Posterior cingulate gyrus (tissue), 11 donors: ENCODE measurements around the gene ZIC1.

Source experiments
- DNase-seq, 10 donors: peaks; one replicate each; pipeline versions ENCODE4 v3.0.0 to v3.0.0-alpha.2; 2020 to 2021; ENCODE audit warnings: mixed read lengths in 3 of 10
- intact Hi-C: fragments of 100-400 bp; cut with DNase I; formaldehyde crosslinking; loops from one replicate; pipeline ENCODE4 v1.15.1; 2023

Gene ZIC1

DNA sequence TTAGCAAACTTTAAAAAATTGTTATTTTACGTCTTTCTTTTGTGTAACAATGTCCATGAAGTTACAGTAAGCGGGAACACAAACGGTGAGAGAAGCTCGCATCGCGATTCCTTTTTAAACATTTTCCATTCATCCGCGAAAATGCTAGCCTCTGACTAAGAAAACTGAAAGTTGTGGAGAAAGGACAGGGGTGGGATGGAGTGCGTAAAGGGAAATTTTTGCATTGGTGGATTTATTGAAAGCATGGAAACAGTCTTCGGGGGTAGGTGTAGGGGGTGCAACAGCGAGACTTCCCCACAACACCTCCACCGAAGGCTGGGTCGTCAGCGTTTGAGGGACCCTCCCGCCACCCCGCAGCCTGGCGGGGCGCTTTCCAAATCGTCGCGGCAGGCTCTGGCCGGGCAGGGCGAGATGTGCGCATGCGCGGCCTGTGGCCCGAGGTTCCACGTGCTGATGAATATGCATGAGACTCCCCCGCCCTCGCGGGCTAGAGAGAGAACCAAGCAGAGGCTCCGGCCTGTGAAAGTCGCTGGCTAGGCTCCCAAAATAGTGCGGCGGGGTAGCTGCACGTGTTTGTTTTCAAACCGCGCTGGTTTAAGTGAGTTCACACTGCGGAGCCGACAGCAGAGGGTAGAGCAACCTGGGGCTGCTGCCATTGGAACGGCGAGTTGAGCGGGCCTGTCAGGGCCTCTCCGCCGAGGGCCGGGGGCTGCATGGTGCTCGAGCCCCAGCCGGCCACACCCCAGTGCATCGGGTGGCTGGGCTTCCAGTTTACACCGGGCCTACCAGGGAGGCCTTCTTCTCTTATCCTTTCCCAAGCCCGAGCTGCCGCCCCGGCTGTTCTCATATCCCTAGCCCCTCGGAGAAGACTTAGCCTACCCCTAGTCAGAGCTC, 9.9 kb downstream of the ZIC1 start:
- DNase-seq: peak; percentile 83 to 98 (median 92)
- intact Hi-C loops: no loop called here

DNA sequence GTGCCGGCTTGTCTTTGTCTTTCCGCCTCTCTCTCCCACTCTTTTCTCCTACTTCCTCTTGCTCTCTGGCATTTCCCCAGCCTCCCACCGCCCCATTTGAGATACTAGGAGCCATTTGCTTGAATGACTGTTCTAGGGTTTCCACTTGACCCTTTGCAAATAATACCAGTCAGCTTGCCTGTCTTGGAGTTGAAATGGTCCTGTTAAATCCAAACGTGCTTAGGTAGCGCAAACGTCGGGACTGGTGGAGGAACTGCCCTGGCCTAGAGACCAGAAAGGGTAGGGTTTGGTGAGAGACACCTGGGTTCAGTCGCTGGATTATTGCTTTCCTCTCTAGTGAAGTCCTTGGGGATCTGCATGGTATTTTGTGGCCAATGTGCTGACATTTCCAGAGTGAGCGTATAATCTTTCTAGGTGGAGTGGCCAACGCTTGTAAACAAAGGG, 10.6 kb downstream of the ZIC1 start:
- DNase-seq: no peak
- intact Hi-C loops: no loop called here

DNA sequence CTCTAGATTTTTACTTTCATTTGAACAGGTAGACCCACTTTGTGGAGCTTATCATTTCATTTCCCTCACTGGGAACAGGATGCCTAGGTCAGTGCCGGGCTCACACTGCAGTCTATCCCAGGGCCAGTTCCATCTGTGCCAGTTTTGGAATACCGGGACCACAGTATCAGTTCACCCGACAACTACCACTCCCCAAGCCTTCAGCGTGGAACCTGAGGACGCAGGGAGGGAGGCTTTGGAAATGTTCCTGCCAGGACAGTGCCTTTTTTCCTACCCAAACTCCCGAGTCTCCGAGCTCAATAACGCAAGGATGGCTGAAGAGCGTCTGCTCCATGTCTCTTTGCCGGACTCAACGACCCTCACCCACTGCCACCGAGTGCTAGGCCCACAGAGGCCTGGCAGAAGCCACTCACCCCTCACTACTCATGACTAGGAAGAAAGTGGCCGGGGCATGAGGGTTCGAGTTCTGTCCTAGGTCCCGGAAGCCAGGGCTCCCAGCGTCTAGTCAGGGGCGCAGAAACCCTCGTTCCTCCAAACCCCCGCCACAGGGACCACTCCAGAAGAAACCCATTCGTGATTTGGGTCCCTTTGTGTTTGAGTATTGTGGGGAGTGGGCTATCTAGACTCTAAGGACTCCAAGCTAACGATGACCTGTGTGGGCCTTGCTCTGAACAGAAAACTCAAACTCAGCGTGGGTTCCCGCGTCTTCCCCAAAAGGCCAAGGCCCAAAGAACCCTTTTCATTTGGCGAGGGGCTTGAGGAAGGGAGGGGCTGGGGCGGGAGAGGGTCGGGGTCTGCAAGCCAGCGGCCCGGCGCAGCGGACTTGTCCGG, 11.4 kb downstream of the ZIC1 start:
- peak in 1 of 10 donors; percentile 77 for DNase-seq
- intact Hi-C loops: no loop called here

DNA sequence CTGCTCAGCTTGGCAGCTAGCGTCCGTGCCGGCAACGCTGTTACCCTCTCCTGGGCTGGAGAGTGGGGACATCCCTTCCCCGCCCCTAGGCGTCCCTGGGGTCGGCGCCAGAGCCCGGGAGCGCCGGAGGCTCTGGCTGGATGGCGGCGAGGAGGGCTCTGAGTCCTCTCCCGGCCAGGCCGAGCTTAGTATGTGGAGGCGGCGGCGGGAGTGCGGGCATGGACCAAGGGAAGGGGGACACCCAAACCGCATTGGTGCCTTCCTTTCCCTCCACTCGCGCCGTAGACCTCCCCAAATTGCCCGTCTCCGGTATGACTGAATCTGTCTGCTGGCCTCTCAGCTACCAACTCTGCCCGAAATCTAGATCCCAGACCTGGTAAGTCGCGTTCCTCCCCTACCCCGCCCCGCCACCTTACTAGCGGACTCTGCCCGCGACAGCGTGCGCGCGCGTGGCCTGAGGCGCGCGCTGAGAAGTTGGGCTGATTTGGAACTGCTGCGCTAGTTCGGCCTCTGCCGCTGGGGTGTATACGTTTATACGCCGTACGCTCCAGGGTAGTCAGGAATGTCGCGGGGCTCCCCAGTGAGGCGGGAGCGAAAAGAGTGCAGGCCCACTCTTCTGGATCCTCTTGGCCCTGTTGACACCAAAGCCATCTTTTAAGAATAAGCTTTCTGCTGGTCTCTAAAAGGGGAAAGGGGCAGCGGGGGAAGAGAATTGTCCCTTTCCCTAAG, 12.2 kb downstream of the ZIC1 start:
- intact Hi-C loops: no loop called here

DNA sequence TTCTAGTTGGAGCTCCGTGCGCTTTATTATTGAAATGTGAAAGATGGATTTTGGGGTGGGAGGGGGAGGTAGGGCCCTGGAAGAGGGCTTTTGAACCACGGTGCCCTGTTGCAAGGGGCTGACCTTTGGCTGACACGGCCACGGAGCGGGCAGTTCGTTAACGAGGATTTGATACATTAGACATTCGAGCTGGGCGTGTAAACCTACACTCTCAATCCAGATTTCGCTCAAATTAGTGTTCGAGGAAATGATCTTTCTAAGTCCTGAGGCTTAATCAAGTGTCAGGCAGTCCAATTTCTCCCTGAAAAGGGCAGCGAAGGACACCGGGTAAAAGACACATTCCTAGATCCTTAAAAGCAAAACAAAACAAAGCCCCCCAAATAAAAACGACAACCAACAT, 13.0 kb downstream of the ZIC1 start:
- intact Hi-C loops: no loop called here
- DNase-seq: no peak

More for the DNA sequence above, 12.2 kb downstream of the ZIC1 start:
- peak in 1 of 10 donors; percentile 64 for DNase-seq

DNA sequence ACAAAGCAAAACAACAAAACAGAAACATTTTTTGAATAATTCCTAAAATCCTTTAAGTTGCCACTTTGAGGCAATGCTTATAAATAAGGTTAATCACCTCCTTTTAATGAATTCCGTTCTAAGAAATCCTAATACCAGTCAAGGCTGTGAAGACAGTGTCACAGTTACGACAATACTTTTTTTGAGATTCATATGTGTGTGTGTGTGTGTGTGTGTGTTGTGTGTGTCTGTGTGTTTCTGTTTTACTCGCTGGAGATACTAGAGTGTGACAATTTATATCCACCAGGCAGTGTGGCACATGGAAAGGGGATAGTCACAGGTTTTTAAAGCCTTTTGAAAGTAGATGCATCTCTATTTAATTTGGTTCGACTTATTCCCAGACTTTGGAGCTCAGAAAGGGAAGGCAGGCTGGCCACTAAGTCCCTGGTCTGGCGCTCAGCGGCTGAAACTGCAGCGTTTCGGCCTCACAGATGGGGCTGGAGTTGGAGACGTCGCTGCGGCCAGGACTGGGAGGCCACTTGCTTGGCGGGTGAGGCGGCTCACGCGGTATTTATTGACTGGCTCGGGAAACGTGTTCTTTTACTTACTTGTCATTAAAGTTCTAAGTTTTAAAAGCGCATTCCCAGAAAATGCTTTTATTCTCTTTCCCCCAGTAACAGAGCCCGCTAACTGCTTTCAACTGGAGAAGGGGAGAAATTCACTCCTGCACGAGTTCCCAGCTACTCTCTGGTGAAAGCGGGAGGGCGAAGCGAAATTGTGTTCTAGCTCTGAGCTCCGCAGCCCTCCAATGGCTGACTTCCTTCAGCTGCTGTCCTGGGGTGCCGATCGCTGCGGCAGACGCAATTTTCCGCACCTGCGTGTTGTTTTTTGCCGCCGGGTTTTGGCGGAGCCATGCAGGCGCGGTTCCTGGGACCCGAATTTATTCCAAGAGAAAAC, 13.7 kb downstream of the ZIC1 start:
- intact Hi-C loops: no loop called here
- peak in 2 of 10 donors; percentile 59 to 70 for DNase-seq

DNA sequence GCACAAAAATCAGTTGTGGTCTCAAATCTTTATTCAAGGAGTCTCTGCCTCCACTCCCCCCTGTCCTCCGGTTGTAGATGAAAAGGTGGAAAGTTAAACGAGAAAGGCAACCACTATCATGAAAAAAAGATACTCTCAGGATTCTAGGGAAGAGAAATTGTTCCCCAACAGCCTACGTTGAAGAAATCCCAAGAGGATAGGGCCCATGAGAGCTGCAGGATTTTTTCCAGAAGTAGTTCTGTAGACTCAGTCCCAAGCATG, 14.3 kb downstream of the ZIC1 start:
- intact Hi-C loops: no loop called here
- DNase-seq: no peak

DNA sequence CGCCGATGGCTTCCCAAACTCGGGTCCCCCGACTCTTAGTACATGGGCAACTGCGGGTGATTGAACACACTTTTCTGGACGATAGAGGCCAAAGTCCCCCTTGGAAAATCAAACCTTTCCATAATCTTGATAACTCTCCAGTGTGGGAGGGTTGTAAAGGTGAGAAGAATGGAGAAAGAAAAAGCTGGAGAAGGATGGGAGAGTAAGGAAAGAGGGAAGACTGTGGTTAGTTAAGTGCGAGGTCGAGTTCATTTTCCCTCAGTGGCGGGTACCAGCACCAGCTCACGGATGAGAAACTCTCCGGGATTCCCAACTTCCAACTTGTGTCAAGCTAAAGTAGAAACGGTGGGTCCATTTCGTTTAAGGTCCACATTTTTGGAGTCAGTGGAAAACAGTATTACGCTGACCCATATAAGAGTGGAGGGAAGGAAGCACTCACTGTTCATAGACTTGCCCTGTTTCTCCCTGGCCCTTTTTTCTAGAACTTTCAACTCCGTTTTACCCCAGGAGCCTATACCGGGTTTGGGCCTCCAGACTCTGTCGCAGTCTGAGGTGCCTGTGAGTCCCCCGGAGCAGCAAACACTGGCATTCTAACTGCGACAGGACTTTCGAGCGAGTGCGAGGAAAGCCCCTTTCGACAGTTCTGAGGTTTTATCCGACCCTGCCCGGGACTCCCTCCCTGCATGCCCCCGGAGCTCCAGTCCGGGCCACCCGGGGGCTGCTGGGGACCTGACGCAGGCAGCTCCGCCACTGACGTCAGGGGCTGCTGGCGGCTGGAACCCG, 14.8 kb downstream of the ZIC1 start:
- intact Hi-C loops: no loop called here
- peak in 3 of 10 donors; percentile 72 to 85 (median 73) for DNase-seq

DNA sequence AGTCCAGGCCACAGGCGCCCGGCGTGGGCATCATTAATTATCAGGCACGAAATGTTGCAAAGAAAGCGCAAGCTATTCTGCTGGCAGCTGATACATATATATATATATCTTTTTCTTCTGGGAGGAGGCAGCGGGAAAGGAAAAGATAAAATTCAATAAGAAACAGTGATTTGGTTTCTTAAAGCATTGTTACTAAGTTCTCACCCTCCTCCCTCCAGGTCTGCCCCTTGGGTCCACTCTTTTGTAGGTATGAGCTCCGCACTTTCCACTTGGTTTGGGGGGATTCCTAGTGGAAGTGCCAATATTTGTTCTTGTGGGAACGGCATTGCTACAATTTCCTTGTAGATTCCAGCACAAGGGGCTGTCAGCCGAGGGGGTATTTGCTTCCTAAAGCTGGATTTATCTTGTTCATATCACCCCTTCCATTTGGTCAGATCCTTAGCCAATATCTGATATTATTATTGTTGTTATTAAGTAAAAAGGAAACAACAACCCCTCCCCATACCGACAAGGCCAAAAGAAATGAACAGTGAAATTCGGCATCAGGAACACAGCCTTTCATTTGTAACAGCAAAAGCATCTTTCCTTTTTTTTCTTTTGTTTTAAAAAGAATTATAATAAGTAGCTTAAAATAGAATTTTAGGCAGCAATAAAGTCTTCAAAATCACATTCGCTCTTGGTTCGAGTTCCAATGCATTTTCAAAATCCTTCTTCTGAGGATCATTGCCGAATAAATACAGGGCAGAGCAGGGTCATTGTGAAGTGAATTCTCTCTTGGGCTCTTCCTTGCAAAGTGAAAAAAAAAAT, 15.6 kb downstream of the ZIC1 start:
- no peak for DNase-seq
- intact Hi-C loops: no loop called here

DNA sequence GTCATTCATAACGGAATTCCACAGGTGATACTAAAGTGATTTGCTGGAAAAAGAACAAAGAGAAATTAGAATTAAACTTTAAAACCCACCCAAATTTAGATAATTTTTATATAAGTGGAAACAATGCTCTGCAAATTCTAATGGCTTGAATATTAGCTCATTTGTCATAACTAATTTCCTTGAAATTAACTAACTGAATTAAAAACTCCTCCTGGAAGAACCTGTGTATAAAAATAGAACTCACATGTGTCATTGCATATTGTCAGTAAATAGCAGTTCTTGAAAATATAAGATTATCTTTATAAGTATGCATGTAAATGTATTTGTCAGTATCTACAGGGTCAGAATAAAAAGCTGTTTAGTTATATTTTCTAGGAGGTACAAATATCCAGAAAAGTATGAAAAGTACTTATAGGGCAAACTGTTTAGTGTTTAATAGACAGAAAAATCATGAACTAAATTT, 16.3 kb downstream of the ZIC1 start:
- no peak for DNase-seq
- intact Hi-C loops: no loop called here

DNA sequence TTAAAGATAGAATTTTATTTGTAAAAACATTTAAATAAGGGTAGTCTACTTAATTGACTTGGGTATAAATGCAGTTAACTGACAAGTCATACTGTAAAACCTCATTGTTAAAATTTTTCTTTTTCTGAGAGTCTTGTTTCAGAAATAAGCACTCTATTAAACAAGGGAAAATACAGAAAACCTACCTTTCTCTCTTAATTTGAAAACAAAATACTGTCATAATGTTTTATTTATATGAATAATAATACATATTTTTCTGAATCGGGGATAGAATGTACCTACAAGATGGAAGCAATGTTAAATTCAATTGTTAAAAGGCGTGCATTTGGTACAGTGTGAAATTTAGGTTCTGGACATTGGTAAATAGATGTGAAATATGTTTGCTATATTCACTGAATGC, 17.8 kb downstream of the ZIC1 start:
- no peak for DNase-seq
- intact Hi-C loops: no loop called here

DNA sequence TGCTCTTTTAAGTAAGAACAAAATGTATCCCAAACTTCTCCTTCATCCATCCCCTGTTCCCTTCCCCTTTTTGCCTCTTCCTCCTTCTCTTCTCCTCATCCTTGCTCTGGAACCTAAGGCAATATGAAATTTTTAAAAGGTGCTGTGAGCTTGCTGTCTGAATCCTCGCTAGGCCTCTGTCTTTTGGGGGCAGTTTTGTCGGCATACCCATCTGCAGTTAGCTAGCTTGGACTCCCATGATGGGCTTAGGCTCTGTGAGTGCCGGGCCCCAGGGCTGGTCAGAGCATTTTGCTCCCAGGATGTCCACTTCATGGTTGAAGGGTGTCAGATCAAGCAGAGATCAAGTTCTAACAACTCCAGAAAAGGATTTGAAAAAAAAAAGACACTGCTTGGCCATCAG, 18.6 kb downstream of the ZIC1 start:
- intact Hi-C loops: no loop called here
- DNase-seq: no peak

DNA sequence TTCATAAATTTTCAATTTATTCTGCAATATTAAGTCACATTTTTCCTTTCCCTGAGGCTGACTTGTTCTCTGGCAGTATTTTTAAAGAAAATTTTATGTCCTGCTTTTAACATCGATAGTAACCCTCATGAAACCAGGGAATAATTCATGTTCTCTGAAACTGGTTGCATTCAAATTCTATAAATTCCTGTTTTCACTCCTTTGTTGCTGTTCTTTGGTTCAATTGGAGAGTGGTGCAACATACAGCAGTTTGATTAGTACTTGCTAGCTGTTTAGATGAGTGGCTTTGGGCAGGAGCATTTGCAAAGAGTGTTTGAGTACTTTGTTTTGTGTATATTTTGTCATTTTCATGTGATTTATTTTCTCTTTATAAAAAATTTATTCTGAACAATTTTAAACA, 19.2 kb downstream of the ZIC1 start:
- no peak for DNase-seq
- intact Hi-C loops: no loop called here

DNA sequence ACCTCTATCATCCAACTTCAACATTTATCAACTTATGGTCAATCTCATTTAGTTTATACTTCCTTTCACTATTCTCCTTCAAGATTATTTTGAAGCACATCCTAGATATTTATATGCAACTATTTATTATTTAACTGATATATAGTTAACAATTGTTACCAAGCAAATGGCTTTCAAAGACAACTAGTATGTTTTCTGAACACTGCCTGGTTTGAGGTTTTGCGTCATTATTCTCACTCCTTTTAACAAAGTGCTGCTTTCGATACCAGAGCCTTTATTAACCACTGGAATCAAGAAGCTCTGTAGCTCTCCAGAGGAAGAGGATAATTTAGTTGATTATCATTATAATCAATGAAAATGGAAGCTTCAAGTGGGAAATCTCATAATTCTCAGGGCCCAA, 19.6 kb downstream of the ZIC1 start:
- intact Hi-C loops: no loop called here
- no peak for DNase-seq

DNA sequence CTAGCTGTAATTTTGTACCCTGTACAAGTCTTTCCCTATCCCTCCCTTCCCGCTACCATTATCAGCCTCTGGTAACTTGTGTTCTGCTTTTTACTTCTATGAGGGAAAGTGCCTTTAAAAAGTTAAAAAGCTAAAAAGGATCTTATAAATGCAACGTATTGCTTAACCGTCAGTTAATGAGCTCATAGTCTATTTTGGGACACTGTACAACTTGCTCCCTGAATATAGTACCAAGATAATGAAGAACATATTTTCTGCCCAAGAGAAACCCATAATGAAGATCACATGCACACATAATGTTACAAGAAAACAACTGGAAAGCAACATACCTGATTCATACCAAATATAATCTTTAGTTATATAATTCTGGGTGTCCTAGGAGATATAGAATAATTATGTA, 22.6 kb downstream of the ZIC1 start:
- DNase-seq: no peak
- intact Hi-C loops: no loop called here

DNA sequence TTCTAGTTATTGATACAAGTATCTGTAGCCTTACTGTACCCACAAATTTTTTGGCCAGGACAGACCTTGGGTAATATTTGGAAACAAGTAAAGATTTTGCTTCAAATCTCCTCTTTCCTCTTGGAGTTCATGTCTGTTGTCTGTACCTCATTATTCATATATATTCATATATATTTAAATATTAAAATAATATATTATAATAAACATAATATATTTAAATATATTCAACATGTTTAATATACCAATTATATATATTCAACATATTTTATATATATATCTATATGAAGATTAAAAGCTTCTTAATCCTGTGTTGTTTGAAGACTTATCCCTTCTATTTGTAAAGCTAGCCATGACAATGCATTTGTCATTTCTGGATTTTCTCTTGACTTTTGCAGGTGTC, 38.1 kb downstream of the ZIC1 start:
- no peak for DNase-seq
- intact Hi-C loops: no loop called here

DNA sequence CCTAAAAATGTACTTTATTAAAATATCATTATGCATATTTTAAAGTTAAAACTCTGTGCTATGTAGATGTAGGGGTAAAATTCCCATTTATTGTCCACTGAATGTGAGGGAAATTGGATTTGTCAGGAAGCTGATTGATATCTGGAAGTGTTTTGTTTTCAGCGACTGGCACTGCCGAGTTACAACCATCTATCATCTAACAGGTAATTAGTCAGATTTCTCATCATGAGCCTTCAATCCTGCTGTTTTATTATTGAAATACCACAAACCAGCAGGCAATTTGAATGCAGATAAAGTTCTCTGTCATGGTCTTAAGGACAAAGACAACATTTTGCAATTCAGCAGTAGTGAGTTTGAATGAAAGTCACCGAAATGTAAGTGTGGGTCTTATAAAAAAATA, 40.5 kb downstream of the ZIC1 start:
- intact Hi-C loops: no loop called here
- no peak for DNase-seq

DNA sequence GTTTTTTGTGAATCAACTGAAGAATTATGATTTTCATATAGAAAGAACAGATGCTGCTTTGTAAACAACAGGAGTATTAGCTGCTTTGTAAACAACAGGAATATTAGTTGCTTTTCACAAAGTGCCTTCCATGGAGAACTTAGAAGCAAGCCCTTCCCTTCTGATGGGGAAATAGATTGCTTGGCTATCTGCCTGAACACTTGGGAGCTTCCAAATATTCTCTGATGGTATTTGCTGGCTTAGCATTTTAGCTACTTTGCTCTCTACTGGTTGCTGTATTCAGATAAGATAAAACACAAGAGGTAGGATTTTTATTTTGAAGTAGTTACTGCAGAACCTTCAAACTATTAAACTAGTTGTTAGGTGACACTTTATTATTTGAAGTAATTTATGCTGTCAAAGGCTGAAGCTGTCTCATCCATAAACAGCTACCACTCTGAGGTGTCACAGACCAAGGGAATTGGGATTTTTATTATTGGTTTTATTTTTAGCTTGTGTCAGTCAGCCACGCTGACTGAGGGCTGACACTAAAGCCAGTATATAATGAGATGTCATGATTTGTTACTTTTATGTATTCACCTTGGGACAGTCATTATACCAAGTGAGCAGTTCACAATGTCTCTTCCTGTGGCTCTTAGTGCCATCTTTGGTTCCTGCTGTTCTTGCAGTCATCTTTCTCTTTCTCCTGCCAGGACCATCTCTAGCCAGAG, 50.0 kb downstream of the ZIC1 start:
- no peak for DNase-seq

More for the DNA sequence above, 50.0 kb downstream of the ZIC1 start:
- intact Hi-C loops: no loop called here
